Cardiac septum (tissue), 1 donor: Measurements from ENCODE around the gene MAG. TPM values are rescaled to one million over a fixed set of nuclear protein-coding genes. Genes with fewer than 3 reads are reported as not detected.
"Not testable (repeated sequence)": the region's sequence is repeated elsewhere in the genome, so short reads cannot be mapped to it uniquely, and the experiment has no call there.

Source experiments
- DNase-seq: peaks from one replicate; pipeline ENCODE4 v3.0.0-alpha.2; 2020; ENCODE audit warnings: low spot score
- intact Hi-C: fragments of 100-400 bp; cut with DNase I; formaldehyde crosslinking; loops from one replicate; pipeline ENCODE4 v1.14.0; 2022
- total RNA-seq: library from RNA; stranded (reverse); fragmentation: NEBNext Ultra II Directional; extraction: Animal tissue kit (Norgen Biotek cat#: 25700); gene quantifications from one replicate; pipeline ENCODE4 v1.2.1, GENCODE V29; 2021
- donor health status: DM: no; HTN: no; CAD: no.

The MAG gene
- total RNA-seq, 1 donor from 2014 or later: not detected

DNA sequence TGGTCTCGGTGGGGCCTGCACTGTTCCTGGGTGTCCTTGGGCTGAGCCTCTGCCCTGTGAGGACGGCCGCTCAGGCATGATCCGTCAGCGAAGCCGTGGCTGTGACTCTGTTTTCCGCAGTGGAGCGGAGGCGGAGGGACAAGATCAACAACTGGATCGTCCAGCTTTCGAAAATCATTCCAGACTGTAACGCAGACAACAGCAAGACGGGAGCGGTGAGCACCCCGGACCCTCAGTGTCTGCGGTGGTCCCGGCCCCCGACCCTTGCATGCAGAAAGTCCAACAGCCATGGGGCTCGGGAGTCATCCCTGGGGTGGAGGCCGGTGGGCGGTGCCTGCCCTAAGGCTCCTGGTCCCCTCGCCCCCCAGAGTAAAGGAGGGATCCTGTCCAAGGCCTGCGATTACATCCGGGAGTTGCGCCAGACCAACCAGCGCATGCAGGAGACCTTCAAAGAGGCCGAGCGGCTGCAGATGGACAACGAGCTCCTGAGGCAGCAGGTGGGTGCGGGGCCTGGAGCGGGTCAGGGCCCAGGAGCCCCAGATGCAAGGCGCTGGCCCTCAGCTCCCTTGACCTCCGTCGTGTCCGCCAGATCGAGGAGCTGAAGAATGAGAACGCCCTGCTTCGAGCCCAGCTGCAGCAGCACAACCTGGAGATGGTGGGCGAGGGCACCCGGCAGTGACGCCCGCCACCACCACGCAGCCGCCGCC lies 13.2 kb upstream of the MAG start:
- no peak for DNase-seq
- intact Hi-C loops: no loop called here

DNA sequence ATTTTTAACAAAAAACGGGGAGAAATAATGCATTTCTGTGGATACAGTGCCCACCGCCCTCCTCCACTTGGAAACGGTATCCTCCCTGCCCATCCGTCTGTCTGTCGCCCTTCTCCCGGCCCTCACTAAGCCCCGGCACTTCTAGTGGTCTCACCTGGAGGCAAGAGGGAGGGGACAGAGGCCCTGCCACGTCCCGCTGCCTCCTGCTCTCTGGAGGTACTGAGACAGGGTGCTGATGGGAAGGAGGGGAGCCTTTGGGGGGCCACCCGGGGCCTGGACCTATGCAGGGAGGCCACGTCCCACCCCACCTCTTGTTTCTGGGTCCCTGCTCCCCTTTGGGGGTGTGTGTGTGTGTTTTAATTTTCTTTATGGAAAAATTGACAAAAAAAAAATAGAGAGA lies 12.6 kb upstream of the MAG start:
- intact Hi-C loops: no loop called here
- DNase-seq: no peak

DNA sequence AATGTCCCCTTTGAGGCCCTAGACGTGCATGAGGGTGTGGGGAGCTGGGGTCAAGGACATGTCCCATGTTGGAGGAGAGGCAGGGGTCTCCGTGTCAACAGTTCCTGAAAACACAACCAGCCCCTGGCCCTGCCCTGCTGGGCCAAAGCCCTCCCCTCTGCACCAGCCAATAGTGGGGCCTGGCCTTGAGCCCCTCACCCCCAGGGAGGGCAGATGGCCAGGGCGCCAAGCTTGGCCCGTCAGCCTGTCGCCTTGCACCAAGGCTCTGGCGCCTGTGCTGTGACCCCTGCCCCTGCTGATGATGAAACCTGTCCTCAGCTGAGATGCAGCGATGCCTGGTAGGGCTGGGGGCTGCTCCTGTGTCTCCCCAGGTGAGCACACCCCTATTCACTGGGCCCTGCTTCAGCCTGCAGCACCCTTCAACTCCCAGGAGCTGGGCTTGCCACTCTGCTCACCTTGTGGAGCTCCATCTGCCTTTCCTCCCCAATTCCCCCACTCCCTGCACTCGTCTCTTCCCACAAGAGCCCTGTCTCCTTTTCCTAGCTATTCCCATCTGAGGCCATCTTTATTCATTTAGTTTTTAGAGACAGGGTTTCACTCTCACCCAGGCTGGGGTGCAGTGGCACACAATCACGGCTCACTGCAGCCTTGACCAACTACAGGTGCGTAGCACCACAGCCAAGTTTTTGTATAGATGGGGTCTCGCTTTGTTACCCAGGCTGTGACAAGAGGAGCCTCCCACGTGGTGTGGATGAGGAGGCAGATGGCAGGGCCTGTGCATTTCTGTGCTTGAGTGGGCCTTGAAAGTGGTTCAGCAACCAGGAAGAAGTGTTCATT lies 11.8 kb upstream of the MAG start:
- intact Hi-C loops: no loop called here
- DNase-seq: no peak

DNA sequence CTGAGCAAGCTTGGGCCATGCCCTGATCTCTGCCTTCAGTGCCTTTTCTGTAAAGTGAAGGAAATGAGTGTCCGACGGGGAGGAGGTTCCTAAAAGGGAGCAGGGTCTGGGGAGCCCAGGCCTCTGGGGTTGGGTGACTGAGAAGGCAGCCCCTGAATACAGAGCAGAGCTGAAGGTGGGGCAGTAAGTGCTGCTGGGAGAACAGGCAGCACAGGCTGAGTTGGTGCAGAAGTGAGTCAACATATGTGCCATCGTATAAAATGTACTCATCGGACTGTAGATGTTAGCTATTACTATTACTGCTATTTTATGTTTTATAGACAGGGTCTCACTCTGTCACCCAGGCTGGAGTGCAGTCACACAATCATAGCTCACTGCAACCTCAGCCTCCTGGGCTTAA lies 10.7 kb upstream of the MAG start:
- intact Hi-C loops: no loop called here
- DNase-seq: no peak

DNA sequence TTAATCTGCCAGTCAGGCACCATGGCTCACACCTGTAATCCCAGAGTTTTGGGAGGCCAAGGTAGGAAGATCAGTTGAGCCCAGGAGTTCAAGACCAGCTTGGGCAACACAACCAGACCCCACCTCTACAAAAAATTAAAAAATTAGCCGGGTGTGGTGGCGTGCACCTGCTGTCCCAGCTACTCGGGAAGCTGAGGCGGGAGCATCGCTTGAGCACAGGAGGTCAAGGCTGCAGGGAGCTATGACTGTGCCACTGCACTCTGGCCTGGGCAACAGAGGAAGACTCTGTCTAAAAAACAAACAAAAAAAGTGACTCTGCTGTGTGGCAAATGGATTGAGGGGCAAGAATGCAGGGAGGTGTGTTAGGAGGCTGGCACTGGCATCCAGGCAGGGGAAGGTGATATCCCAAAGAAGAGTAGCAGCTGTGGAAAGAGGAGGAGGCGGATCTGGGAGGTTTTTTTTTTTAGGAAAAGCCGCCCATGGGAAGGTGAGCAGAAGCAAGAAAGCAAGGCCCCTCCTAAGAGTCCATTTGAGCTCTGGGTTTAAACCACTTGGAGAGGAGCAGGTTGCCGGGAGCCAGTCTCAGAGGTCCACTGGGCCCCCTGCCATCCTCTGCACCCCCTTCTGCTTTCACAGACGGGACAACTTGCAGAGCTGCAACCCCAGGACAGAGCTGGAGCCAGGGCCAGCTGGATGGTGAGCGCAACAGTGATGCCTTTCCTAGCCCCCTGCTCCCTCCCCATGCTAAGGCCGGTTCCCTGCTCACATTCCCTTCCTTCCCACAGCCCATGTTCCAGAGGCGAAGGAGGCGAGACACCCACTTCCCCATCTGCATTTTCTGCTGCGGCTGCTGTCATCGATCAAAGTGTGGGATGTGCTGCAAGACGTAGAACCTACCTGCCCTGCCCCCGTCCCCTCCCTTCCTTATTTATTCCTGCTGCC lies 7.5 kb upstream of the MAG start:
- no peak for DNase-seq
- intact Hi-C loops: no loop called here

DNA sequence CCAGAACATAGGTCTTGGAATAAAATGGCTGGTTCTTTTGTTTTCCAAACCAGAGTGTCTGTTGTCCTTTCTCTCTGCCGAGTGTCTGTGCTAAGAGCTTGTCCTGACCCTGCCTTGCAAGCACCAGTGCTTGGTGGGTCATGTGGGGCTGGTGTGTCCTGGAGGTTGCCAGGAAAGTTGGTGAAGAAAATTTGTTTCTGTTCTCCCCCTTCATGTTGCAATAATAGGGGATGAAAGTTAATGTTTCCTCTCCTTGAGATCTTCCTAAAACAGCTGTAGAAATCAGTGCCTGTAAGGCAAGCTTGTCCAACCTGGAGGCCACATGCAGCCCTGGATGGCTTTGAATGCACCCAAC lies 6.9 kb upstream of the MAG start:
- intact Hi-C loops: no loop called here
- no peak for DNase-seq

DNA sequence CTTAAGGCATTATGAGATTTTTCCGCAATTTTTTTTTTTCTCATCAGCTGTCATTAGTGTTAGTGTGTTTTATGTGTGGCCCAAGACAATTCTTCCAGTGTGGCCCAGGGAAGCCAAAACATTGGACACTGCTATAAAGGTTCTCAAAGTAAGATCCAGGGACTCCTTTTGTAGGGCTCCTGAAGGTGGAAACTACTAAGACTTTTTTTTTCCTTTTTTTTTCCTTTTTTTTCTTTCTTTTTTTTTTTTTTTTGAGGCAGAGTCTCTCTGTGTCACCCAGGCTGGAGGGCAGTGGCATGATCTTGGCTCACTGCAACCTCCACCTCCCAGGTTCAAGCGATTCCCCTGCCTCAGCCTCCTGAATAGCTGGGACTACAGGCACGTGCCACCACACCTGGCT lies 6.5 kb upstream of the MAG start:
- DNase-seq, intact Hi-C loops: not testable (repeated sequence)

DNA sequence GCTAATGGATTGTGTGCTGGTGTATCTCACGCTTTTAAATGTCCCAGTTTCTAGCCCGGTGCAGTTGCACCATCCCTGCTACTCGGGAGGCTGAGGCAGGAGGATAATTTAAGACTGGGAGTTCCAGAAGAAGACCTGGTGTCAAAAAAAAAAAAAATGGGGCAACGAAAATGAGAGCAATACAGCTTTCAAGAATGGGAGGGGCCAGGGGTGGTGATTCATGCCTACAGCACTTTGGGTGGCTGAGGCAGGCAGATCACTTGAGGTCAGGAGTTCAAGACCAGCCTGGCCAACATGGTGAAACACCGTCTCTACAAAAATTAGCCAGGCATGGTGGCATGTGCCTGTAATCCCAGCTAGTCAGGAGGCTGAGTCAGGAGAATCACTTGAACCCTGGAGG lies 5.9 kb upstream of the MAG start:
- DNase-seq, intact Hi-C loops: not testable (repeated sequence)

DNA sequence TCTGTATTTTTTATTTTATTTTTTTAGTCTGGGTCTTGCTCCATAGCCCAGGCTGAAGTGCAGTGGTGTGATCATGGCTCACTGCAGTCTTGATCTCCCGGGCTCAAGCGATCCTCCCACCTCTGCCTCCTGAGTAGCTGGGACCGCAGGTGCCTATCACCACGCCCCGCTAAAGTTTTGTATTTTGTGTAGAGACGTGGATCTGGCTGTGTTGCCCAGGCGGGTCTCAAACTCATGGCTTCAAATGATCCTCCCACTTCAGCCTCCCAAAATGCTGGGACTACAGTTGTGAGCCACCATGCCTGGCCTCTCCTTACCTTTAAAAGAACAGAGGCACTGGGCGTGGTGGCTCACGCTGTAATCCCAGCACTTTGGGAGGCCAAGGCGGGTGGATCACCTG lies 4.2 kb upstream of the MAG start:
- no peak for DNase-seq
- intact Hi-C loops: no loop called here

DNA sequence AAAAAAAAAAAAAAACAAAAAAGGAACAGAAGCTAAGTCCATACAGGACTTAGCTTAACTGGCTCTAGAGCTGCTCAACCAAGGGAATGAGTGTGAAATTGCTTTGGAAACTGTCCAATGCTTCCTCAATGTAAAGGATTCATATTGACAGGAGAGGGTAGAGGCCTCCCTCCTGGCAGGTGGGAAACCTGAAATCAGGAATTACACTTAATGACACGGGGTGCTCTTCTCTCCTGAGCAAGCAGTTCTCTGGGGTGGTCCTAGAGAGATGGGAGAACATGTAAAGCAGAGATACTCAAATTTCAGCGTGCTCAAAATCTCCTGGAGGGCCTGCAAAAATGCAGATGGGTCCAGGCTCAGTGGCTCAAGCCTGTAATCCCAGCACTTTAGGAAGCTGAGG lies 3.6 kb upstream of the MAG start:
- DNase-seq: no peak
- intact Hi-C loops: no loop called here

DNA sequence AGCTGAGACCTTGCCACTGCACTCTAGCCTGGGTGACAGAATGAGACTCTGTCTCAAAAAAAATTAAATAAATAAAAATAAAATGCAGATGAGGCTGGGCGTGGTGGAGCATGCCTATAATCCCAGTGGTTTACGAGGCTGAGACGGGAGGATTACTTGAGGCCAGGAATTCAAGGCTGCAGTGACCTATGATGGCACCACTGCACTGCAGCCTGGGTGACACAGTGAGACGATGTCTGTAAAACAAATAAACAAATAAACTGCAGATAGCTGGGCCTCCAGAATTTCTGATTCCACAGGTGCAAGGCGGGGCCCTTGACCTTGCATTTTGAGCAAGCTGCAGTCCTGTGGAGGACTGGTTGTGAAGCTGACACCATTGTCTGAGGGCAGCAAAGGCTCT lies 3.1 kb upstream of the MAG start:
- no peak for DNase-seq
- intact Hi-C loops: no loop called here

DNA sequence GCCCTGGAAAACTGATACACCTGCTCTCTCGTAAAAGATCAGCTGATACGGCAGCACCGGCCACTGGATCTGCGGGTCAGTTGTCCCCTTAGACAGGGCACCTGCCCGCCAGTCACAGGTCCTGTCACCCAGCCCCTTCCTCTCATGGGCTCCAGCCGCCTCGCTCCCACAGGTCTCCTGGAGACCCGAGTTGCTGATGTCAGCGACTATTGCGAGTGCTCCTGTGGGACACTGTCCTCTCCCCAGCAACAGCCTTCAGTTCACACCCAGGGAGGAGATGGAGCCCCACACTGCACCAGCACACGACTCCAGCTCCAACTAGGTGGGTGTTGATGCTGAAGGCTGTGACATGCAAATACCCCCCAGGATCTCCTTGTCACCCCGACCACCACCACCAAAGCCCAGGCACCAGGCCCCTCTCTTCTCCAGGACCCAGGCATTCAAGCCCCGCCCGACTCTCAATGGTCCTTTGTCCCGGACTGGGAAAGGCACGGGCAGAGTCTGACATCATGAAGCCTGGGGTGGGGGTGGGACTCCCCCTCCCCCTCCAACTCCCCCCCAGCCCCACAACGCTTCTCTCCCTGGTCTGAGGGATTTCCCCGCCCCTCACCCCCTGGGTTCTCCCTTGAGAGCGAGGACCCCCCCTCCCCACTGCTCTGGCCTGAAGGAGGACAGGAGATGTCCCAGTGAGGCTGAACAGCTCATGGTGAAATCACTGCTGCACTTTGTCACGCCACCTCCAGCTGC lies 1.4 kb upstream of the MAG start:
- no peak for DNase-seq
- intact Hi-C loops: no loop called here

DNA sequence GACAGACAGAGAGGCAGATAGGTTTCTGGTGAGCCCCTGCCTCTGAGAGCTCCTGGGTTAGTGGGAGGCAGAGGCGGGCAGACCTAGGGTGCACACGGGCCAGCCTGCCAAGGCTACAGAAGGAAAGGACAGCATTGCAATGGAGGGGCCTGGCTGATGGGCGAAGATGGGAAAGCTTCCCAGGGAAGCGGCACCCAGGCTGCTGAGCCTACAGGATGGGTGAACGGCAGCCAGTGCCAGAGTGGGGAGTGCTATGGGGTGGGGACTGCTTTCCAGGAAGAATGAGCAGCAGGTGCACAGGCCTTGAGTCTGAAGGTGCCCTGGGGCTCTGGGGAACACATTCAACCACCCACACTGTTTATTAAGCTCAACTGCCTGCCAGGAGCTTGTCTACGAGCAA lies 702 bp upstream of the MAG start:
- intact Hi-C loops: no loop called here
- no peak for DNase-seq

DNA sequence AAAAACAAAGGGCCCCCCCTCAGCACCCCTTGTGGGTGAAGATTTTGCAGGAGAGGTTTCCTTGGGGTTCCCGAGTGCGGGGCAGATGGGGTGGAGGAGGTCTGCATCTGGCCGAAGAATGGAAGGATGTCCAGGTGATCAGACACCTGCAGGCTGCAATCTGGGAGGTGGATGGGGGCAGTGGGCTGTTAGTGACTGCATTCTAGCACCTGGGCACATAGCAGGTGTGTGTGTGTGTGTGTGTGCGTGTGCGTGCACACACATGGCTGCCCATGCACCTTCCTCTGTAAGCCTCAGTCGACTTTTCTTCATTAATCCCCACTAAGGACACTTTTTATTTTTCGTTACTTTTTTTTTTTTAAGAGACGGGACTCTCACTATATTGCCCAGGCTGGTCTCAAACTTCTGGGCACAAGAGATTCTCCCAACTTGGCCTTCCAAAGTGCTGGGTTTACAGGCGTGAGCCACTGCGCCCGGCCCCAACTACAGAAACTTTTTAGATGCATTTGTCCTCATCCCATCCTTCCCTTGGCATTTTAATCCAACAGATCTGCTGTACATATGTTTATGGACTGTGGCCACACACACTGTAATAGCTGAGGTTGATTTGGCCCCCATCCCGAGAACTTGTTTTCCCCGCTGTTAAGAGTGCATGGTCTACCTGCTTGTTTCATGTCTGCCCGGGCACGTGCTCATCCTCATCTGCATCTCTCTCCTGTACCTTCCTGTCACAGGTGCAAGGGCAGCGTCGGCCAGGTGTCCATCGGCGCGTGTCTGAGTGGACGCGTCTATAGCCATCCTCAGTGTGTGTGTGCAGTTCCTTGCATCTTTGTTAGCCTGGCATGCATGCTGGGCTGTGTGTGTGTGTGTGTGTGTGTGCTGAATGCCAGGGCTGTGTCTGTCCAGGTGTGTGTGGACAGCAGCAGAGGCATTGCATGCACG lies 731 bp downstream of the MAG start:
- no peak for DNase-seq
- intact Hi-C loops: no loop called here

DNA sequence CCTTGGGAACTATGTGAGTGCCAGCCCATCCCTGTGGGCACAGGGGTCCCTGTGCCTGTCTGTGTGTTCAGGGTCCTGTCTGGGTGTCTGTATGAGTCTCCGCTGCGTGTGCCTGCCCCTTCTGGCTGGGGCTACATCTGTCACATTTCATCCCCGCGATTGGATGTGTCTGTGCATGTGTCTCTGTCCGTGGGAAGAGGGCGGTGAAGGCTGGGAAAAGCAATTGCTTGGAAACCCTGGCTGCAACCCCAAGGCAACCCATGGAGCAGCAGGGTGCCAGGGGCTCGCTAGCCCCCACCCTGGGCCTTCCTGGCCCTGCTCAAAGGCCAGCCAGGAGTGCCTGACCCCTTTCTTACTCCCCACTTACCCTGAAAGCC lies 1.4 kb downstream of the MAG start:
- DNase-seq: no peak
- intact Hi-C loops: no loop called here

DNA sequence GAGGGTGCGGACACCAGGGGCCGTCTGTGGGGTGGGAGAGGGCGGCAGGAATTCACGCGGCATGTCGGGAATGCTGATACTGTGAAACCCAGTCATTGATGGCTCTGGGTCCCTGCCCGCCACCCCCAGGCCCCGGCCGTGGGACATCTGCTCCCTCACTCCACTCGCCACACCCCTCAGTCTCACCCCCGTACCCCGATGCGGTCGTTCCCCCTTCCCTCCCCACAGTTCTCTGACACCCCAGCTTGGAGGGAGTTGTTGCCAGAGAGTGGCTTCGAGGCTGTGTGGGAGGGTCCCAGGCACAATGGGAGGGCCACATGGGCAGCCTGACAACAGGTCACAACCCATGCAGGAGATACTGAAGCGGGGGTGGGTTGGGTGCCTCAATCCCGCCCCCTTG lies 1.8 kb downstream of the MAG start:
- intact Hi-C loops: no loop called here
- no peak for DNase-seq

DNA sequence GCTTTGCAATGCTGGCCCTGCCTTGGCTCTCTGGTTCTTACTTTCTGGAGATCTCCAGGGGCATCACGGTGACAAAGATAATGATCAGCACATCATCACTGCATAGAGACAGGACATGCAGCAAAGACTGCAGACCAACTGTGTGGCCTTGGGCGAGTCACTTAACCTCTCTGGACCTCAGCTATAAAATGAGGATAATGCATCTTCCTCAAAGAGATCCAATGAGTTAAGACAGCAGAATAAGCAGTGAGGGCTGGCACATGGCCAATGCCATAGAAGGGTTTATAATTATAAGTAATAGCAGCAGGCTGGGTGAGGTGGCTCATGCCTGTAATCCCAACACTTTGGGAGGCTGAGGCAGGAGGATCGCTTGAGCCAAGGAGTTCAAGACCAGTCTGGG lies 2.4 kb downstream of the MAG start:
- intact Hi-C loops: no loop called here
- no peak for DNase-seq

DNA sequence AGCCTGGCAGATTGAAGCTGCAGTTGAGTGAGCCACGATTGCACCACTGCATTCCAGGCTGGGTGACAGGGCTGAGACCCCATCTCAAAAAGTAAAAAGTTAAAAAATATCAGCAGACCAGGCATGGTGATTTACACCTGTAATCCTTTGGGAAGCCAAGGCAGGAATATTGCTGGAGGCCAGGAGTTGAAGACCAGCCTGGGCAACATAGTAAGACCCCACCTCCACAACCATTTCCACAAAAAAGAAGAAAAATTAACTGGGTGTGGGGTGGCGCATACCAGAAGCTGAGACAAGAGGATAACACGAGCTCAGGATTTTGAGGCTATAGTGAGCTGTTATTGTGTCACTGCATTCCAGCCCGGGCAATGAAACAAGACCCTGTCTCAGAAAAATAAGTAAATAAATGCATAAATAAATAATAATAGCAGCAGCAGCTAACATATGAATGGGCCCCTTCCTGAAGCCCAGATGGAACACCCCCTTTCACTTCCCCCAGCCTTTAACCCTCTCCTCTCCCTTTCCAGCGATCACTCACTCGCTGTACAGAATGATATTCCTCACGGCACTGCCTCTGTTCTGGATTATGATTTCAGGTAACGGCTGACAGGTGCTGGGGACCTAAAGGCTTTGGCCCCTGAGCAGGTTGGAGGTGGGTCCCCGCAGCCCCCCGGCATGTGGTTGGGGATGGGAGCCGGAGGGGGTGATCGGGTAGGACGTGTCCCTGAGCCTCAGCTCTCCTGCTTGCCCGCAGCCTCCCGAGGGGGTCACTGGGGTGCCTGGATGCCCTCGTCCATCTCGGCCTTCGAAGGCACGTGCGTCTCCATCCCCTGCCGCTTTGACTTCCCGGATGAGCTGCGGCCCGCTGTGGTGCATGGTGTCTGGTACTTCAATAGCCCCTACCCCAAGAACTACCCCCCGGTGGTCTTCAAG lies 3.2 kb downstream of the MAG start:
- no peak for DNase-seq
- intact Hi-C loops: no loop called here
